H1 (cell line): Measurements from ENCODE around the gene SLC11A1. TPM values are rescaled to one million over a fixed set of nuclear protein-coding genes. Genes with fewer than 3 reads are reported as not detected.
A peak's percentile ranks its signal among the peaks of the same experiment; 100 is the strongest.

Source experiments
- CTCF ChIA-PET: fragments of 300-600 bp; sonication (Branson Sonifier 250); formaldehyde crosslinking; loops from one replicate; lab custom pipeline; 2021; ENCODE audit not compliant: partially characterized antibody; lab: Charles Lee
- POLR2A ChIA-PET: fragments of 300-600 bp; sonication (Branson Sonifier 250); formaldehyde crosslinking; loops from one replicate; lab custom pipeline; 2021; ENCODE audit warnings: inconsistent platforms; ENCODE audit not compliant: partially characterized antibody; lab: Charles Lee
- DNase-seq, 2 experiments: peaks; one replicate each; pipeline versions ENCODE4 v3.0.0 to v3.0.0-alpha.2; 2010 to 2022; ENCODE audit warnings: low spot score in 2 of 2, low read depth in 1 of 2, mixed read lengths in 1 of 2
- FAIRE-seq: peaks from 2 replicates; lab custom pipeline; 2011; peaks lifted over from hg19 to GRCh38; lab: Jason Lieb, UNC
- H2AFZ ChIP-seq: 2 replicates; pipeline ENCODE4 v1.8.1; 2012; ENCODE audit warnings: low read length, inconsistent platforms
- H2AK5ac ChIP-seq: 2 replicates; pipeline ENCODE4 v1.6.1; 2013; ENCODE audit warnings: low read depth, low read length
- H2BK120ac ChIP-seq: replicated peaks from 2 replicates; pipeline ENCODE3; 2013; ENCODE audit warnings: low read depth, low read length, inconsistent platforms
- H2BK12ac ChIP-seq: 2 replicates; pipeline ENCODE4 v1.6.1; 2013; ENCODE audit warnings: low read depth, low read length
- H2BK15ac ChIP-seq: 2 replicates; pipeline ENCODE4 v1.6.1; 2013; ENCODE audit warnings: low read length
- H2BK20ac ChIP-seq: 2 replicates; pipeline ENCODE4 v1.6.1; 2013; ENCODE audit warnings: low read length
- H2BK5ac ChIP-seq: 2 replicates; pipeline ENCODE4 v1.6.1; 2013; ENCODE audit warnings: low read depth, low read length
- H3K14ac ChIP-seq: 2 replicates; pipeline ENCODE4 v1.6.1; 2013; ENCODE audit warnings: inconsistent platforms; ENCODE audit not compliant: insufficient read length
- H3K18ac ChIP-seq: 2 replicates; pipeline ENCODE4 v1.6.1; 2013; ENCODE audit warnings: low read length; ENCODE audit errors: extremely low read depth
- H3K23ac ChIP-seq: 2 replicates; pipeline ENCODE4 v1.6.1; 2013; ENCODE audit warnings: inconsistent platforms; ENCODE audit not compliant: insufficient read length
- H3K23me2 ChIP-seq: 2 replicates; pipeline ENCODE4 v1.6.1; 2013; ENCODE audit warnings: low read depth, low read length
- H3K27ac ChIP-seq: 2 replicates; pipeline ENCODE4 v1.6.1; 2011; ENCODE audit warnings: low read depth, low read length, inconsistent platforms
- H3K27me3 ChIP-seq, 4 experiments: replicated peaks in 1 of 4; 1 replicate in 1 of 4; 2 replicates in 3 of 4; pipeline versions ENCODE4 v1.6.1 to v1.8.1; 2011 to 2013; ENCODE audit warnings: low read length in 3 of 4, mild to moderate bottlenecking in 3 of 4, inconsistent platforms in 2 of 4, mixed read lengths in 2 of 4, moderate library complexity in 1 of 4; ENCODE audit not compliant: control insufficient read depth in 3 of 4, insufficient read depth in 3 of 4; ENCODE audit errors: extremely low read depth in 1 of 4
- H3K36me3 ChIP-seq, 4 experiments: 2 replicates each; pipeline versions ENCODE4 v1.6.1 to v1.8.1; 2011 to 2013; ENCODE audit warnings: mild to moderate bottlenecking in 4 of 4, low read length in 3 of 4, moderate library complexity in 2 of 4, control low read depth in 1 of 4, inconsistent platforms in 1 of 4; ENCODE audit not compliant: insufficient read depth in 4 of 4, control insufficient read depth in 2 of 4
- H3K4ac ChIP-seq: replicated peaks from 2 replicates; pipeline ENCODE3; 2013; ENCODE audit warnings: low read length, low read depth, mixed read lengths, inconsistent platforms; ENCODE audit not compliant: insufficient read length
- H3K4me1 ChIP-seq, 4 experiments: replicated peaks in 1 of 4; 1 replicate in 1 of 4; 2 replicates in 3 of 4; pipeline versions ENCODE4 v1.6.1 to v1.8.1; 2011 to 2013; ENCODE audit warnings: low read length in 3 of 4, inconsistent platforms in 2 of 4, mixed read lengths in 1 of 4; ENCODE audit not compliant: insufficient read depth in 4 of 4, control insufficient read depth in 3 of 4
- H3K4me2 ChIP-seq, 2 experiments: 2 replicates each; pipeline versions ENCODE4 v1.6.1 to v1.8.1; 2011 to 2013; ENCODE audit warnings: low read depth in 2 of 2, low read length in 2 of 2, control low read depth in 1 of 2, inconsistent platforms in 1 of 2, mild to moderate bottlenecking in 1 of 2; ENCODE audit not compliant: insufficient read depth in 1 of 2
- H3K4me3 ChIP-seq, 4 experiments: fragments of 200-600, 300-600 bp in 1 of 4; sonication (generic), shearing (Covaris generic), sonication (Bioruptor Twin) in 1 of 4; 2 replicates each; pipeline versions ENCODE4 v1.5.1 to v1.8.1; 2011 to 2016; ENCODE audit warnings: low read length in 4 of 4, low read depth in 3 of 4, control low read depth in 2 of 4, inconsistent platforms in 2 of 4, mild to moderate bottlenecking in 2 of 4, mixed read lengths in 1 of 4, moderate library complexity in 1 of 4; ENCODE audit not compliant: insufficient read depth in 2 of 4; ENCODE audit errors: extremely low read depth in 1 of 4
- H3K56ac ChIP-seq: replicated peaks from 2 replicates; pipeline ENCODE3; 2013; ENCODE audit warnings: low read depth, mild to moderate bottlenecking, mixed read lengths, low read length, inconsistent platforms; ENCODE audit not compliant: insufficient read length
- H3K79me1 ChIP-seq: 2 replicates; pipeline ENCODE4 v1.6.1; 2013; ENCODE audit warnings: low read depth, low read length, control low read depth
- H3K79me2 ChIP-seq, 2 experiments: 2 replicates each; pipeline versions ENCODE4 v1.6.1 to v1.8.1; 2012 to 2013; ENCODE audit warnings: low read length in 2 of 2, mild to moderate bottlenecking in 2 of 2, inconsistent platforms in 1 of 2; ENCODE audit not compliant: insufficient read depth in 2 of 2, control insufficient read depth in 1 of 2
- H3K9ac ChIP-seq, 4 experiments: replicated peaks in 1 of 4; 1 replicate in 1 of 4; 2 replicates in 3 of 4; pipeline versions ENCODE4 v1.6.1 to v1.8.1; 2011 to 2013; ENCODE audit warnings: low read depth in 3 of 4, low read length in 3 of 4, control low read depth in 2 of 4, mild to moderate bottlenecking in 2 of 4, moderate library complexity in 2 of 4, inconsistent platforms in 1 of 4; ENCODE audit errors: extremely low read depth in 1 of 4
- H3K9me3 ChIP-seq, 2 experiments: 2 replicates each; pipeline versions ENCODE4 v1.6.1 to v1.8.1; 2012 to 2013; ENCODE audit warnings: mild to moderate bottlenecking in 2 of 2, moderate library complexity in 2 of 2, control low read depth in 1 of 2, inconsistent platforms in 1 of 2, low read depth in 1 of 2, low read length in 1 of 2, mixed read lengths in 1 of 2; ENCODE audit not compliant: insufficient read depth in 2 of 2
- H4K20me1 ChIP-seq, 2 experiments: replicated peaks in 1 of 2; 2 replicates each; pipeline versions ENCODE3 to v1.8.1; 2011 to 2013; ENCODE audit warnings: inconsistent platforms in 2 of 2, low read length in 2 of 2, mild to moderate bottlenecking in 1 of 2; ENCODE audit not compliant: insufficient read depth in 2 of 2, control insufficient read depth in 1 of 2
- H4K5ac ChIP-seq: 2 replicates; pipeline ENCODE4 v1.6.1; 2013; ENCODE audit warnings: low read length, low read depth, mixed read lengths, inconsistent platforms; ENCODE audit not compliant: insufficient read length
- H4K8ac ChIP-seq: 2 replicates; pipeline ENCODE4 v1.8.0; 2013; ENCODE audit warnings: mild to moderate bottlenecking, moderate library complexity, low read length, inconsistent platforms; ENCODE audit not compliant: insufficient read depth; ENCODE audit errors: extremely low read depth
- H4K91ac ChIP-seq: replicated peaks from 2 replicates; pipeline ENCODE3; 2013; ENCODE audit warnings: low read length, mixed read lengths, inconsistent platforms; ENCODE audit not compliant: insufficient read length
- ASH2L ChIP-seq: fragments of 200-600, 300-600 bp; sonication (generic); IDR thresholded peaks from one replicate; pipeline ENCODE4 v1.7.1; 2017; ENCODE audit warnings: low read length
- EZH2 ChIP-seq: fragments of 200-600 bp; sonication (generic); IDR thresholded peaks from 2 replicates; pipeline ENCODE4 v1.7.1; 2012; ENCODE audit warnings: low read depth, mild to moderate bottlenecking, moderate library complexity, low read length, inconsistent platforms; ENCODE audit not compliant: severe bottlenecking
- JUND ChIP-seq: IDR thresholded peaks from 2 replicates; pipeline ENCODE4 v1.6.1; 2011; ENCODE audit warnings: mild to moderate bottlenecking, improper control_type of control experiment, low read length
- MAX ChIP-seq: IDR thresholded peaks from 2 replicates; pipeline ENCODE4 v1.6.1; 2012; ENCODE audit warnings: inconsistent platforms
- RFX5 ChIP-seq: IDR thresholded peaks from 2 replicates; pipeline ENCODE4 v1.6.1; 2011; ENCODE audit warnings: low read depth, low read length, improper control_type of control experiment, borderline replicate concordance
- RNF2 ChIP-seq: fragments of 200-900, 300-1000 bp; sonication (generic); IDR thresholded peaks from 2 replicates; pipeline ENCODE4 v1.7.1; 2016; ENCODE audit warnings: borderline replicate concordance, low read depth, mild to moderate bottlenecking, antibody characterized with exemption, low read length; ENCODE audit not compliant: poor library complexity, severe bottlenecking; ENCODE audit errors: missing control alignments
- SUZ12 ChIP-seq: fragments of 200-600 bp; sonication (generic); IDR thresholded peaks from 2 replicates; pipeline ENCODE4 v1.6.1; 2012; ENCODE audit warnings: mild to moderate bottlenecking, inconsistent platforms, low read length, moderate library complexity, mixed read lengths
- WGBS, 2 experiments: shearing (Covaris generic) in 1 of 2; methylation state at CpG; one replicate each; pipeline versions ENCODE4 v1.1.6 to v1.1.7; 2013 to 2015; ENCODE audit warnings: low lambda C conversion rate in 2 of 2, mixed read lengths in 2 of 2, inconsistent platforms in 1 of 2, low coverage in 1 of 2, missing lambda C conversion rate in 1 of 2; ENCODE audit not compliant: insufficient replicate concordance in 2 of 2, insufficient coverage in 1 of 2, insufficient read length in 1 of 2; ENCODE audit errors: extremely low coverage in 1 of 2, missing lambda C conversion rate in 1 of 2; 5-methylcytosine and 5-hydroxymethylcytosine counted together
- polyA plus RNA-seq, 7 experiments: library from polyadenylated mRNA; depleted of rRNA in 3 of 7; stranded (reverse) in 5 of 7; unstranded in 2 of 7; fragments of >200 nt in 5 of 7; fragments of 200-250 nt in 2 of 7; gene quantifications; 1 replicate in 5 of 7; 2 replicates in 1 of 7; 4 replicates in 1 of 7; pipeline versions ENCODE4 v1.2.1 to v1.2.3, GENCODE V29; 2011 to 2013; ENCODE audit warnings: missing spikeins in 2 of 7, mixed read lengths in 2 of 7
- total RNA-seq: library from RNA; stranded (reverse); fragmentation: NEBNext Ultra II Directional; extraction: Animal tissue kit (Norgen Biotek cat#: 25700); gene quantifications from 2 replicates; pipeline ENCODE4 v1.2.1, GENCODE V29; 2021

The SLC11A1 gene
- total and polyA plus RNA-seq, 2 of the 8 experiments (the other 6 are each of a cell fraction or from before 2014, with no cell fraction given) = 0.20 to 0.43 TPM

- H3K4ac ChIP-seq = no peak overlapping the region
- no peaks in the 10 kb centered on the region for H3K36me3 ChIP-seq
- H3K9me3 ChIP-seq = no peaks in the 10 kb centered on the region
- peaks cover 0 to 40% (median 27%) of the 10 kb centered on the region in 4 experiments; a peak in 6 of 7 replicates for H3K4me1 ChIP-seq
- H3K27ac ChIP-seq = no peak overlapping the region
- no peaks in the 10 kb centered on the region for H3K79me1 ChIP-seq
- no peak overlapping the region for H3K56ac ChIP-seq
- peaks cover 22 to 34% (median 31%) of the 10 kb centered on the region in 4 experiments for H3K27me3 ChIP-seq
- peak overlapping the region; percentile 82 to 84 for H3K4me2 ChIP-seq
- no peak overlapping the region; the same call in 1 of the 2 replicates for H4K8ac ChIP-seq
- H3K14ac ChIP-seq = no peak overlapping the region
- no peak overlapping the region for H2BK15ac ChIP-seq
- FAIRE-seq (no peak), DNase-seq (peak in 1 of 2 experiments; percentile 76)
- no peak overlapping the region for H4K91ac ChIP-seq
- WGBS, 2 experiments = 3% methylated on average over 27 of the region's 27 CpGs; no CpG with 5 or more reads in 1 of the 2 experiments
- H3K18ac ChIP-seq = peak overlapping the region; percentile 55
- peak overlapping the region in 2 of 4 experiments; percentile 86 to 88; a peak in 3 of 7 replicates for H3K9ac ChIP-seq
- no peak overlapping the region for H2AK5ac ChIP-seq
- H2AFZ ChIP-seq = no peak overlapping the region
- peak; percentile 71 for TF ChIP-seq SUZ12
- TF ChIP-seq EZH2 = peak; percentile 39
- no peak for TF ChIP-seq RFX5
- no peak for TF ChIP-seq ASH2L
- peak; percentile 60; the same call in 1 of the 2 replicates for TF ChIP-seq MAX
- no peak for TF ChIP-seq JUND
- TF ChIP-seq RNF2 = peak; percentile 26
- no peak overlapping the region for H2BK120ac ChIP-seq
- no peaks in the 10 kb centered on the region for H3K79me2 ChIP-seq
- peak overlapping the region; percentile 87; the same call in 1 of the 2 replicates for H2BK12ac ChIP-seq
- no peak overlapping the region for H4K5ac ChIP-seq
- H2BK5ac ChIP-seq = no peak overlapping the region; the same call in 1 of the 2 replicates
- no peaks in the 10 kb centered on the region for H4K20me1 ChIP-seq
- H3K23ac ChIP-seq = no peak overlapping the region
- no peak overlapping the region; the same call in 1 of the 2 replicates for H2BK20ac ChIP-seq
- CTCF ChIA-PET = interaction anchor here (0.6 to 7.5 kb wide), 16 partner anchors 9 to 189 kb away, joined by 3 to 96 read pairs (median 4); partner anchors contain the start of genes AAMP, CATIP, PNKD and TMBIM1
- peak overlapping the region; percentile 49 to 77 (median 64) for H3K4me3 ChIP-seq
- H3K23me2 ChIP-seq = peaks cover 26% of the 10 kb centered on the region; the same call in 1 of the 2 replicates
- POLR2A ChIA-PET = interaction anchor here (0.8 to 4.4 kb wide), 10 partner anchors 8 to 182 kb away, joined by 3 to 35 read pairs (median 4); partner anchors contain the start of genes AAMP and PNKD
Measured at GRCh38 chr2:218396688-218397462, 14.8 kb downstream of the SLC11A1 start.
